ENCODE measurements around the gene RNF149.

Gene RNF149

DNA sequence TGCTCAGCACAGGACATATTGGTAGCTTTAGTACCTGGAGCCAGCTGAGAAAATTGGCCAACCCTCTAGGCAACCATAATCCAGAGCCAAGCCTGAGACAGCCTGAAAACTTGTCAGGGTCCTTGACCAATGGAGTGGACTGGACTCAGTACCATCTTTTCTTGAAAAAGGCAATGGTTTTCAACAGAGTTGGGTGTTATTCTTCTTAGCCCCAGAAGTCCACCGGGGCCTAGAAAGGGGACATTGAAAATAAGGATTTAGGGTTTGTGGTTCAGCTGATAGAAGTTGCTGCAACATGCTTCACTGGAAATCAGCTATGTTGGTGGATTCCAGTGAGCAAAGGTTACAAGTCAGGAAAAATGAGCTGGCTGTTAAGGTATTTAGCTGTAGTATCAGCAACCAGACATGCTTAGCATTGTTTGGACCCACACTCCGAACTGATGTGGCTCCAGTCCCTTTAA lies 77.9 kb downstream of the RNF149 start:
- H3K4me3 ChIP-seq (ENCODE audit: low read depth, low read length), result no peak overlapping the region
- DNase-seq (ENCODE audit: low read depth), result no peak
- TF ChIP-seq POLR2A (IDR thresholded peaks at IDR 0.05; ENCODE audit: extremely low read depth, insufficient read length), result no peak

Measured in NB4 (cell line).